Natural killer cell treated with Interleukin-12 subunit alpha and Interleukin-12 subunit beta and Interleukin-15 and Interleukin-18, amount 100 ng/mL, for 72 hours (primary cell): ENCODE results near the gene NARS2. TPM values are rescaled to one million over a fixed set of nuclear protein-coding genes. Genes with fewer than 3 reads are reported as not detected.

Experiments
- ATAC-seq, 2 donors: fragments of 150-1000 bp; cut with Tn5 transposase in 1 of 2; sonication (Bioruptor Pico), chemical (Tn5 transposase) in 1 of 2; 2 replicates each; pipeline ENCODE4 v1.10.0; 2021
- DNase-seq: peaks from one replicate; pipeline ENCODE4 v3.0.0; 2022; ENCODE audit warnings: low spot score
- H3K27ac Mint-ChIP-seq, 2 donors: 1 replicate in 1 of 2; 2 replicates in 1 of 2; pipeline ENCODE4 v1.8.0; 2022; ENCODE audit warnings: mixed read lengths in 2 of 2, mild to moderate bottlenecking in 1 of 2, moderate library complexity in 1 of 2
- H3K27me3 Mint-ChIP-seq, 2 donors: 1 replicate in 1 of 2; 2 replicates in 1 of 2; pipeline ENCODE4 v1.8.0; 2022; ENCODE audit warnings: mixed read lengths in 2 of 2
- H3K36me3 Mint-ChIP-seq: one replicate; pipeline ENCODE4 v1.8.0; 2022; ENCODE audit warnings: mixed read lengths
- H3K4me1 Mint-ChIP-seq, 2 donors: 1 replicate in 1 of 2; 2 replicates in 1 of 2; pipeline ENCODE4 v1.8.0; 2022; ENCODE audit warnings: low read depth in 2 of 2, mixed read lengths in 2 of 2, mild to moderate bottlenecking in 1 of 2
- H3K4me3 Mint-ChIP-seq: one replicate; pipeline ENCODE4 v1.8.0; 2022; ENCODE audit warnings: mixed read lengths
- H3K9me3 Mint-ChIP-seq: 2 replicates; pipeline ENCODE4 v1.8.0; 2022; ENCODE audit warnings: mixed read lengths
- total RNA-seq, 2 donors: library from RNA; stranded (reverse); gene quantifications; one replicate each; pipeline ENCODE4 v1.2.3, GENCODE V29; 2022

NARS2 gene
- total RNA-seq, 2 donors from 2014 or later = 15.8 to 19.8 TPM

DNA sequence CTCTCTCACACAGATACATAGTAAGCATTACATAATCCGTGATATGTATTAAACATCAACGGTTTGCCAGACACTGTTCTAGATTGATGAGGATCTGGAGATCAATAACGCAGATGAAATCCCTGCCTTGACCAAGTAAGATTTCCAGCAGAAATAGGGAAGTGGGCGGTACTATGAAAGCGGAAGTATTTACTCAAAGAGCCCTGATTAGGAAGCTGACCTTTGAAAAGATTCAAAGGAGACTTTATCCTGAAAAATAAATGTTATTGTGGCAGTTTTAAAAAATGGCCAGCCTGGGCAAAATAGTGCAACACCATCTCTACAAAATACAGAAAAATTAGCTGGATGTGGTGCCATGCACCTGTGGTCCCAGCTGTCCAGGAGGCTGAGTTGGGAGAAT, 183.9 kb downstream of the NARS2 start:
- Mint-ChIP-seq H3K4me1 (no peaks in the 10 kb centered on the region), H3K27me3 (peaks cover 6 to 7% of the 10 kb centered on the region in 2 donors), H3K9me3 (no peaks in the 10 kb centered on the region), H3K4me3 (no peak overlapping the region), H3K27ac (no peak overlapping the region), H3K36me3 (no peaks in the 10 kb centered on the region)
- ATAC-seq = no peak
- no peak for DNase-seq

DNA sequence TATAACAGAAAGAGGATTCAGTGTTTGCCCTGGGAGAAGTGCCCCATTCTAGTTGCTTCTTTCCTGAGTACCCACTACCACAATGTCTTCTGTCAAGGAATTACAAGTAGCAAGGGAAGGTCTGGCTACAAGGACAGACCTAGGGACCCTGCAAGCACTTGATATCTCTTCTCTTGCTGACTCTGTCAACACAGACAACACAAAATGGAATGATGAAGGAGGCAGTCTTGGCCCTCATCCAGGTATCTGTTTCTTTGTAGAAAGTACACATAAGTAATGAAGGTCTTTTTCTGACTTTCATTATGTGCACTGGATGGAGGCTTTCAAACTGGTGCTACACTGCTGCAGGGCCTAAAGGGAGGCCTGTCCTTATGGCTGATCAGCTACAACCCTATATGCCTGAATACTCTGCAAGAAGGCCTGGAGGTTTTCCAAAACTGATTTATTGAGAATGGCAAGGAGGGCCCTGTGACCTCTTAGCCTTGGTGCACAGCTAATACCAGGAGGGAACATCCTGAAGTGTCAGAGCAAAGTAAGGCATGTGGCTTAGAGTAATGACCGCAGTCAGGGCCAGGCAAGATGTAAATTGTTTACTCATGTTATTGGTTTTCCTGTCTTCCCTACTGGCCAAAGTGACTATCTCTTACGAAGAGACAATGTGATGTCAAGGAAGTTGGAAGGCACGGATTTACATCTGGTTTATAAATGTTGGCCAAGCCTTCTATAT, 188.3 kb downstream of the NARS2 start:
- Mint-ChIP-seq H3K27me3 (peaks cover 6 to 10% of the 10 kb centered on the region in 2 donors), H3K9me3 (peaks cover 4% of the 10 kb centered on the region), H3K4me3 (no peak overlapping the region), H3K4me1 (no peaks in the 10 kb centered on the region), H3K36me3 (peaks cover 8% of the 10 kb centered on the region), H3K27ac (no peak overlapping the region)
- ATAC-seq (no peak), DNase-seq (no peak)

Other genes with a start within 250 kb of the NARS2 start
- 1 to 10 TPM; 1.9 to 8.7 TPM for gene GAB2, start 157.0 kb downstream of the NARS2 start, total RNA-seq